GM12878 (cell line): ENCODE results near the gene ACAP2. TPM values are rescaled to one million over a fixed set of nuclear protein-coding genes. Genes with fewer than 3 reads are reported as not detected.

Experiments
- ATAC-seq: fragments of 200-7000 bp; cut with Tn5 transposase; 3 replicates; pipeline ENCODE4 v1.9.1; 2020; ENCODE audit warnings: mild to moderate bottlenecking, moderate library complexity
- BruUV-seq: library from RNA; stranded (reverse); fragments of 400-500 nt; replicated peaks from 2 replicates; lab custom pipeline; 2021; lab: Mats Ljungman, UMichigan
- CTCF ChIA-PET: fragments of 300-600 bp; sonication (Branson Sonifier 250); formaldehyde crosslinking; extraction: SDS; loops from one replicate; lab custom pipeline; 2021; ENCODE audit warnings: inconsistent platforms; lab: Yijun Ruan, JAX
- POLR2A ChIA-PET: fragments of 350-600 bp; formaldehyde crosslinking; extraction: SDS; loops from one replicate; lab custom pipeline; 2021; ENCODE audit warnings: inconsistent platforms; lab: Charles Lee
- RAD21 ChIA-PET: fragments of 300-600 bp; sonication (Branson Sonifier 250); formaldehyde crosslinking; loops from one replicate; lab custom pipeline; 2023; ENCODE audit warnings: antibody characterized with exemption; ENCODE audit not compliant: unreplicated experiment; lab: Charles Lee
- SMC1A ChIA-PET: fragments of 300-600 bp; sonication (Branson Sonifier 250); formaldehyde crosslinking; loops from one replicate; lab custom pipeline; 2023; ENCODE audit not compliant: unreplicated experiment, uncharacterized antibody; lab: Charles Lee
- DNase-seq: peaks from one replicate; pipeline ENCODE4 v3.0.0-alpha.2; 2011; ENCODE audit warnings: low read depth, low spot score
- FAIRE-seq: peaks from 3 replicates; lab custom pipeline; 2011; peaks lifted over from hg19 to GRCh38; lab: Jason Lieb, UNC
- H2AFZ ChIP-seq: 2 replicates; pipeline ENCODE4 v1.6.0; 2011; ENCODE audit warnings: low read depth, low read length, control low read depth; ENCODE audit not compliant: control insufficient read depth
- H3K27ac ChIP-seq: 2 replicates; pipeline ENCODE4 v1.5.1; 2011; ENCODE audit warnings: control low read depth; ENCODE audit not compliant: control insufficient read depth, insufficient read depth
- H3K27me3 ChIP-seq, 2 experiments: replicated peaks in 1 of 2; 2 replicates each; pipeline versions ENCODE4 v1.6.0 to v1.6.1; 2011; ENCODE audit warnings: low read length in 1 of 2; ENCODE audit not compliant: control insufficient read depth in 2 of 2, insufficient read depth in 2 of 2
- H3K36me3 ChIP-seq, 2 experiments: 2 replicates each; pipeline ENCODE4 v1.5.1; 2011; ENCODE audit warnings: low read length in 1 of 2; ENCODE audit not compliant: control insufficient read depth in 2 of 2, insufficient read depth in 2 of 2
- H3K4me1 ChIP-seq: 2 replicates; pipeline ENCODE4 v1.6.1; 2011; ENCODE audit warnings: mild to moderate bottlenecking, low read length, moderate library complexity, mixed read lengths; ENCODE audit not compliant: control insufficient read depth, insufficient read depth
- H3K4me2 ChIP-seq: 2 replicates; pipeline ENCODE4 v1.6.0; 2011; ENCODE audit warnings: control low read depth; ENCODE audit not compliant: control insufficient read depth, insufficient read depth
- H3K4me3 ChIP-seq: fragments of 200-600 bp; sonication (generic); 2 replicates; pipeline ENCODE4 v1.5.1; 2016
- H3K79me2 ChIP-seq: 2 replicates; pipeline ENCODE4 v1.6.0; 2011; ENCODE audit warnings: low read length; ENCODE audit not compliant: control insufficient read depth, insufficient read depth
- H3K9ac ChIP-seq: 2 replicates; pipeline ENCODE4 v1.8.0; 2011; ENCODE audit warnings: low read length, control low read depth, mixed read lengths; ENCODE audit not compliant: control insufficient read depth, insufficient read depth
- H3K9me3 ChIP-seq: replicated peaks from 3 replicates; pipeline ENCODE4 v1.5.1; 2011; ENCODE audit warnings: mild to moderate bottlenecking, low read length; ENCODE audit not compliant: control insufficient read depth, insufficient read depth
- H4K20me1 ChIP-seq: 2 replicates; pipeline ENCODE4 v1.6.0; 2011; ENCODE audit not compliant: control insufficient read depth, insufficient read depth
- BMI1 ChIP-seq: fragments of 450-650 bp; IDR thresholded peaks from 2 replicates; pipeline ENCODE4 v1.6.1; 2016; ENCODE audit warnings: mild to moderate bottlenecking, moderate library complexity, borderline replicate concordance
- GABPA ChIP-seq: IDR thresholded peaks from 2 replicates; pipeline ENCODE4 v1.6.1; 2014; ENCODE audit warnings: antibody characterized with exemption, low read depth, mild to moderate bottlenecking, inconsistent platforms
- GATAD2B ChIP-seq: fragments of 450-650 bp; conservative IDR thresholded peaks from 2 replicates; pipeline ENCODE4 v1.6.1; 2017; ENCODE audit warnings: low read depth, mild to moderate bottlenecking, moderate library complexity
- RBBP5 ChIP-seq: fragments of 200-600 bp; sonication (generic); conservative IDR thresholded peaks from 2 replicates; pipeline ENCODE4 v1.6.1; 2016
- SIN3A ChIP-seq: IDR thresholded peaks from 2 replicates; pipeline ENCODE4 v1.6.1; 2012; ENCODE audit warnings: low read depth, low read length, improper control_type of control experiment
- SPI1 ChIP-seq: IDR thresholded peaks from 2 replicates; pipeline ENCODE4 v1.6.1; 2011; ENCODE audit warnings: low read depth, mild to moderate bottlenecking, low read length, moderate library complexity, borderline replicate concordance; ENCODE audit not compliant: insufficient read depth
- ZBTB40 ChIP-seq: fragments of 450-650 bp; IDR thresholded peaks from 2 replicates; pipeline ENCODE4 v1.6.1; 2016; ENCODE audit warnings: mild to moderate bottlenecking, moderate library complexity, borderline replicate concordance
- ZNF622 ChIP-seq: fragments of 450-650 bp; IDR thresholded peaks from 2 replicates; pipeline ENCODE4 v1.6.1; 2017; ENCODE audit warnings: mild to moderate bottlenecking, inconsistent platforms
- ZNF687 ChIP-seq: fragments of 450-650 bp; IDR thresholded peaks from 2 replicates; pipeline ENCODE4 v1.6.1; 2017; ENCODE audit warnings: mild to moderate bottlenecking, moderate library complexity
- WGBS: methylation state at CpG from one replicate; pipeline ENCODE4 v1.1.6; 2016; ENCODE audit warnings: low lambda C conversion rate; ENCODE audit not compliant: insufficient replicate concordance, insufficient coverage; ENCODE audit errors: missing lambda C conversion rate; 5-methylcytosine and 5-hydroxymethylcytosine counted together
- in situ Hi-C: fragments of 300-500 bp; cut with MboI; formaldehyde crosslinking; loops from 9 replicates; pipeline ENCODE4 v1.14.3; 2018; ENCODE audit warnings: mixed read lengths
- intact Hi-C: fragments of 100-400 bp; cut with micrococcal nuclease; formaldehyde crosslinking; loops from one replicate; pipeline ENCODE4 v1.14.2; 2022; ENCODE audit not compliant: unreplicated experiment
- polyA plus RNA-seq, 11 experiments: library from polyadenylated mRNA; depleted of rRNA in 4 of 11; unstranded in 6 of 11; stranded (reverse) in 5 of 11; fragments of >200 nt; fragmentation: Nextera tagmentation in 4 of 11; fragmentation: Illumina TruSeq in 1 of 11; extraction: Ambion mirVana in 4 of 11; extraction: Trizol in 1 of 11; gene quantifications; 1 replicate in 1 of 11; 2 replicates in 10 of 11; pipeline versions ENCODE4 v1.2.1 to v1.2.3, GENCODE V29; 2011 to 2016; ENCODE audit warnings: inconsistent platforms in 2 of 11, missing spikeins in 2 of 11, low read depth in 1 of 11
- total RNA-seq, 4 experiments: library from RNA; depleted of rRNA in 3 of 4; stranded (reverse); fragments of >200 nt in 3 of 4; fragmentation: Illumina TruSeq in 1 of 4; extraction: Trizol in 1 of 4; gene quantifications; 2 replicates each; pipeline versions ENCODE4 v1.2.1 to v1.2.3, GENCODE V29; 2013 to 2021
- TF ChIP-seq, protein P1 (sequence below): IDR thresholded peaks from 2 replicates; pipeline ENCODE4 v1.6.1; 2012; ENCODE audit warnings: improper control_type of control experiment, low read depth, low read length; ENCODE audit not compliant: insufficient replicate concordance

Gene ACAP2
- total and polyA plus RNA-seq, 10 of the 15 experiments (the other 5 are each of a cell fraction or from before 2014, with no cell fraction given), result 7.1 to 53.8 (median 35.7) TPM

GRCh38 chr3:195337747-195338146, 105.1 kb downstream of the ACAP2 start:
- intact Hi-C loops, result no loop called here
- no peaks in the 10 kb centered on the region for H3K9me3 ChIP-seq
- no TSS peak for BruUV-seq
- no peak overlapping the region for H3K27ac ChIP-seq
- FAIRE-seq (no peak), ATAC-seq (no peak), DNase-seq (no peak)
- no peaks in the 10 kb centered on the region for H3K27me3 ChIP-seq
- ChIA-PET CTCF (no interaction called here), POLR2A (interaction anchor here (0.6 to 1.1 kb wide), 2 partner anchors 12 to 84 kb away, joined by 3 to 5 read pairs; no protein-coding TSS in a partner anchor), SMC1A (no interaction called here), RAD21 (no interaction called here)
- 100% methylated on average over 6 of the region's 8 CpGs for WGBS
- in situ Hi-C loops, result no loop called here
- no peaks in the 10 kb centered on the region for H3K79me2 ChIP-seq
- H2AFZ ChIP-seq, result no peak overlapping the region
- no peaks in the 10 kb centered on the region for H3K4me1 ChIP-seq
- no peak overlapping the region for H3K4me3 ChIP-seq
- H3K9ac ChIP-seq, result no peak overlapping the region
- H4K20me1 ChIP-seq, result no peaks in the 10 kb centered on the region
- H3K4me2 ChIP-seq, result no peak overlapping the region
- peaks cover 2 to 6% of the 10 kb centered on the region in 2 experiments; a peak in 3 of 4 replicates for H3K36me3 ChIP-seq
- TF ChIP-seq SIN3A, result no peak
- TF ChIP-seq GABPA, result no peak
- no peak for TF ChIP-seq BMI1
- no peak for TF ChIP-seq ZNF622
- TF ChIP-seq SPI1, result no peak
- TF ChIP-seq ZBTB40, result no peak
- no peak for TF ChIP-seq ZNF687
- no peak for TF ChIP-seq RBBP5
- TF ChIP-seq, protein P1, sequence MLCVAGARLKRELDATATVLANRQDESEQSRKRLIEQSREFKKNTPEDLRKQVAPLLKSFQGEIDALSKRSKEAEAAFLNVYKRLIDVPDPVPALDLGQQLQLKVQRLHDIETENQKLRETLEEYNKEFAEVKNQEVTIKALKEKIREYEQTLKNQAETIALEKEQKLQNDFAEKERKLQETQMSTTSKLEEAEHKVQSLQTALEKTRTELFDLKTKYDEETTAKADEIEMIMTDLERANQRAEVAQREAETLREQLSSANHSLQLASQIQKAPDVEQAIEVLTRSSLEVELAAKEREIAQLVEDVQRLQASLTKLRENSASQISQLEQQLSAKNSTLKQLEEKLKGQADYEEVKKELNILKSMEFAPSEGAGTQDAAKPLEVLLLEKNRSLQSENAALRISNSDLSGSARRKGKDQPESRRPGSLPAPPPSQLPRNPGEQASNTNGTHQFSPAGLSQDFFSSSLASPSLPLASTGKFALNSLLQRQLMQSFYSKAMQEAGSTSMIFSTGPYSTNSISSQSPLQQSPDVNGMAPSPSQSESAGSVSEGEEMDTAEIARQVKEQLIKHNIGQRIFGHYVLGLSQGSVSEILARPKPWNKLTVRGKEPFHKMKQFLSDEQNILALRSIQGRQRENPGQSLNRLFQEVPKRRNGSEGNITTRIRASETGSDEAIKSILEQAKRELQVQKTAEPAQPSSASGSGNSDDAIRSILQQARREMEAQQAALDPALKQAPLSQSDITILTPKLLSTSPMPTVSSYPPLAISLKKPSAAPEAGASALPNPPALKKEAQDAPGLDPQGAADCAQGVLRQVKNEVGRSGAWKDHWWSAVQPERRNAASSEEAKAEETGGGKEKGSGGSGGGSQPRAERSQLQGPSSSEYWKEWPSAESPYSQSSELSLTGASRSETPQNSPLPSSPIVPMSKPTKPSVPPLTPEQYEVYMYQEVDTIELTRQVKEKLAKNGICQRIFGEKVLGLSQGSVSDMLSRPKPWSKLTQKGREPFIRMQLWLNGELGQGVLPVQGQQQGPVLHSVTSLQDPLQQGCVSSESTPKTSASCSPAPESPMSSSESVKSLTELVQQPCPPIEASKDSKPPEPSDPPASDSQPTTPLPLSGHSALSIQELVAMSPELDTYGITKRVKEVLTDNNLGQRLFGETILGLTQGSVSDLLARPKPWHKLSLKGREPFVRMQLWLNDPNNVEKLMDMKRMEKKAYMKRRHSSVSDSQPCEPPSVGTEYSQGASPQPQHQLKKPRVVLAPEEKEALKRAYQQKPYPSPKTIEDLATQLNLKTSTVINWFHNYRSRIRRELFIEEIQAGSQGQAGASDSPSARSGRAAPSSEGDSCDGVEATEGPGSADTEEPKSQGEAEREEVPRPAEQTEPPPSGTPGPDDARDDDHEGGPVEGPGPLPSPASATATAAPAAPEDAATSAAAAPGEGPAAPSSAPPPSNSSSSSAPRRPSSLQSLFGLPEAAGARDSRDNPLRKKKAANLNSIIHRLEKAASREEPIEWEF, result no peak
- TF ChIP-seq GATAD2B, result no peak
